ENCODE results near the gene KLF11. TPM values are rescaled to one million over a fixed set of nuclear protein-coding genes. Genes with fewer than 3 reads are reported as not detected.
"Not testable (repeated sequence)": the region's sequence is repeated elsewhere in the genome, so short reads cannot be mapped to it uniquely, and the experiment has no call there.

KLF11 gene
- total RNA-seq, 2 donors from 2014 or later = 9.3 to 13.1 TPM

DNA sequence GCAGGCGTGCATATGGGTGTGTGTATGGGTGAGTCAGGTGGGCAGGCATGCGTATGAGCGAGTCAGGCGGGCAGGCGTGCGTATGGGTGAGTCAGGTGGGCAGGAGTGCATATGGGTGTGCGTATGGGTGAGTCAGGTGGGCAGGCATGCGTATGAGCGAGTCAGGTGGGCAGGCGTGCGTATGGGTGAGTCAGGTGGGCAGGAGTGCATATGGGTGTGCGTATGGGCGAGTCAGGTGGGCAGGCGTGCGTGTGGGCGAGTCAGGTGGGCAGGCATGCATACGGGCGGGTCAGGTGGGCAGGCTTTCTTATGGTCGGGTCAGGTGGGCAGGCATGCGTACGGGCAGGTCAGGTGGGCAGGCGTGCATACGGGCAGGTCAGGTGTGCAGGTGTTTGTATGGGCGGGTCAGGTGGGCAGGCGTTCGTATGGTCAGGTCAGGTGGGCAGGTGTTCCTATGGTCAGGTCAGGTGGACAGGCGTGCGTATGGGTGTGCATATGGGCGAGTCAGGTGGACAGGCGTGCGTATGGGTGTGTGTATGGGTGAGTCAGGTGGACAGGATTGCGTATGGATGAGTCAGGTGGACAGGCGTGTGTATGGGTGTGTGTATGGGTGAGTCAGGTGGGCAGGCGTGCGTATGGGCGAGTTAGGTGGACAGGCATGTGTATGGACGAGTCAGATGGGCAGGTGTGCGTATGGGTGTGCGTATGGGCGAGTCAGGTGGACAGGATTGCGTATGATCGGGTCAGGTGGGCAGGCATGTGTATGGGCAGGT, 28.7 kb upstream of the KLF11 start:
- H3K4me3 Mint-ChIP-seq = no peak overlapping the region
- Histone ChIP-seq H3K4me1 (ENCODE audit: control insufficient read depth, insufficient read depth, low read length) (no peaks in the 10 kb centered on the region), H3K36me3 (ENCODE audit: control insufficient read depth, insufficient read depth, low read length) (no peaks in the 10 kb centered on the region), H3K27me3 (ENCODE audit: control insufficient read depth, insufficient read depth, low read length, poor library complexity, severe bottlenecking) (no peaks in the 10 kb centered on the region), H3K27ac (ENCODE audit: low read depth, low read length) (no peak overlapping the region), H3K9me3 (ENCODE audit: control insufficient read depth, low read length) (no peaks in the 10 kb centered on the region), H3K9ac (ENCODE audit: extremely low read depth, low read length, poor library complexity, severe bottlenecking) (no peak overlapping the region), H3K4me3 (ENCODE audit: low read length) (no peak overlapping the region)
- TF ChIP-seq, protein P1, sequence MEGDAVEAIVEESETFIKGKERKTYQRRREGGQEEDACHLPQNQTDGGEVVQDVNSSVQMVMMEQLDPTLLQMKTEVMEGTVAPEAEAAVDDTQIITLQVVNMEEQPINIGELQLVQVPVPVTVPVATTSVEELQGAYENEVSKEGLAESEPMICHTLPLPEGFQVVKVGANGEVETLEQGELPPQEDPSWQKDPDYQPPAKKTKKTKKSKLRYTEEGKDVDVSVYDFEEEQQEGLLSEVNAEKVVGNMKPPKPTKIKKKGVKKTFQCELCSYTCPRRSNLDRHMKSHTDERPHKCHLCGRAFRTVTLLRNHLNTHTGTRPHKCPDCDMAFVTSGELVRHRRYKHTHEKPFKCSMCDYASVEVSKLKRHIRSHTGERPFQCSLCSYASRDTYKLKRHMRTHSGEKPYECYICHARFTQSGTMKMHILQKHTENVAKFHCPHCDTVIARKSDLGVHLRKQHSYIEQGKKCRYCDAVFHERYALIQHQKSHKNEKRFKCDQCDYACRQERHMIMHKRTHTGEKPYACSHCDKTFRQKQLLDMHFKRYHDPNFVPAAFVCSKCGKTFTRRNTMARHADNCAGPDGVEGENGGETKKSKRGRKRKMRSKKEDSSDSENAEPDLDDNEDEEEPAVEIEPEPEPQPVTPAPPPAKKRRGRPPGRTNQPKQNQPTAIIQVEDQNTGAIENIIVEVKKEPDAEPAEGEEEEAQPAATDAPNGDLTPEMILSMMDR (conservative IDR thresholded peaks at IDR 0.05) = no peak
- DNase-seq = no peak
- no peaks in the 10 kb centered on the region for H3K27me3 Mint-ChIP-seq (ENCODE audit: insufficient read depth)
- no peaks in the 10 kb centered on the region for H3K36me3 Mint-ChIP-seq (ENCODE audit: low read depth)
- no peaks in the 10 kb centered on the region for H3K9me3 Mint-ChIP-seq
- no peaks in the 10 kb centered on the region for H3K4me1 Mint-ChIP-seq
- WGBS, 2 experiments (ENCODE audit: insufficient coverage in 1 of 2, insufficient read length in 1 of 2) = 94% methylated on average over 29 to 42 of the region's 42 CpGs
- H3K27ac Mint-ChIP-seq = no peak overlapping the region

DNA sequence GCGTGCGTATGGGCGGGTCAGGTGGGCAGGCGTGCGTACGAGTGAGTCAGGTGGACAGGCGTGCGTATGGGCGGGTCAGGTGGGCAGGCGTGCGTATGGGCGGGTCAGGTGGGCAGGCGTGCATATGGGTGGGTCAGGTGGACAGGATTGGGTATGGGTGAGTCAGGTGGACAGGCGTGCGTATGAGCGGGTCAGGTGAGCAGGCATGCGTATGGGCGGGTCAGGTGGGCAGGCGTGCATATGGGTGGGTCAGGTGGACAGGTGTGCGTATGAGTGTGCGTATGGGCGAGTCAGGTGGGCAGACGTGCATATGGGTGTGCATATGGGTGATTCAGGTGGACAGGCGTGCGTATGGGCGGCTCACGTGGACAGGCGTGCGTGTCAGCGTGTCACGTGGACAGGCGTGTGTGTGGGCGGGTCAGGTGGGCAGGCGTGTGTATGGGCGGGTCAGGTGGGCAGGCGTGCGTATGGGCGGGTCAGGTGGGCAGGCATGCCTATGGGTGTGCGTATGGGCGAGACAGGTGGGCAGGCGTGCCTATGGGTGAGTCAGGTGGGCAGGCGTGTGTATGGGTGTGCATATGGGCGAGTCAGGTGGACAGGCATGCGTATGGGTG, 27.9 kb upstream of the KLF11 start:
- DNase-seq; H3K4me1 ChIP-seq (ENCODE audit: control insufficient read depth, insufficient read depth, low read length); H3K4me3 Mint-ChIP-seq; H3K36me3 ChIP-seq (ENCODE audit: control insufficient read depth, insufficient read depth, low read length); H3K36me3 Mint-ChIP-seq (ENCODE audit: low read depth); H3K27me3 Mint-ChIP-seq (ENCODE audit: insufficient read depth); H3K27ac Mint-ChIP-seq; H3K9me3 Mint-ChIP-seq; H3K4me3 ChIP-seq (ENCODE audit: low read length); H3K27me3 ChIP-seq (ENCODE audit: control insufficient read depth, insufficient read depth, low read length, poor library complexity, severe bottlenecking); H3K4me1 Mint-ChIP-seq; H3K9ac ChIP-seq (ENCODE audit: extremely low read depth, low read length, poor library complexity, severe bottlenecking); H3K9me3 ChIP-seq (ENCODE audit: control insufficient read depth, low read length); H3K27ac ChIP-seq (ENCODE audit: low read depth, low read length): not testable (repeated sequence)
- WGBS, 2 experiments (ENCODE audit: insufficient coverage in 1 of 2, insufficient read length in 1 of 2) = 92 to 99% methylated on average over 13 to 36 of the region's 44 CpGs

DNA sequence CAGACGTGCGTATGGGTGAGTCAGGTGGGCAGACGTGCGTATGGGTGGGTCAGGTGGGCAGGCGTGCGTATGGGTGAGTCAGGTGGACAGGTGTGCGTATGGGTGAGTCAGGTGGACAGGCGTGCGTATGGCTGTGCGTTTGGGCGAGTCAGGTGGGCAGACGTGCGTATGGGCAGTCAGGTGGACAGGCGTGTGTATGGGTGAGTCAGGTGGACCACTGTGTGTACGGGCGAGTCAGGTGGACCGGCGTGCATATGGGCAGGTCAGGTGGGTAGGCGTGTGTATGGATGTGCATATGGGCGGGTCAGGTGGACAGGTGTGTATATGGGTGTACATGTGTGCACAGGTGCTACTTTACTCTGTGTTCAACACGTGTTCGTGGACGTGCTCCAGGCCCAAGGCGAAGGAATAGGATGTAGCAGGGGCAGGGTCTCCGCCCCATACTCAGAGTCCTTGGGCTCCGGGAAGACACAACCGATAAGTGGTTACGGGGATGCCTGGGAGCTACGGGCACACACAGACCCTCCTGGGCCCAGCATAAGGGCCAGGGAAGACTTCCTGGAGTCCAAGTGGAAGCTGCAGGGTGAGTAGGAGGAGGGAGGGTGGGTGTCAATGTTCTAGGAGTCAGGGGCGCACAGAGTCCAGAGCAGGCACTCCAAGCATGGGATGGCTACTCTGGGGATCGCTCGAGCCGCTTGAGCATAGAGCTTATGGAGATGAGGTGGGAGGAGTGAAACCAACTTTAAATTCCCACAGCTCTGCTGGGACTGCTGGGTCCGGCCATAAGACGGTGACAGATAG, 27.1 kb upstream of the KLF11 start:
- no peaks in the 10 kb centered on the region for H3K36me3 ChIP-seq (ENCODE audit: control insufficient read depth, insufficient read depth, low read length)
- TF ChIP-seq, protein P1 (conservative IDR thresholded peaks at IDR 0.05) = no peak
- no peak overlapping the region for H3K27ac ChIP-seq (ENCODE audit: low read depth, low read length)
- no peaks in the 10 kb centered on the region for H3K4me1 Mint-ChIP-seq
- no peaks in the 10 kb centered on the region for H3K9me3 Mint-ChIP-seq
- no peak overlapping the region for H3K27ac Mint-ChIP-seq
- no peak overlapping the region for H3K9ac ChIP-seq (ENCODE audit: extremely low read depth, low read length, poor library complexity, severe bottlenecking)
- no peak overlapping the region for H3K4me3 ChIP-seq (ENCODE audit: low read length)
- DNase-seq = no peak
- no peaks in the 10 kb centered on the region for H3K36me3 Mint-ChIP-seq (ENCODE audit: low read depth)
- 91 to 94% methylated on average over 29 to 35 of the region's 35 CpGs for WGBS, 2 experiments (ENCODE audit: insufficient coverage in 1 of 2, insufficient read length in 1 of 2)
- no peaks in the 10 kb centered on the region for H3K9me3 ChIP-seq (ENCODE audit: control insufficient read depth, low read length)
- no peaks in the 10 kb centered on the region for H3K4me1 ChIP-seq (ENCODE audit: control insufficient read depth, insufficient read depth, low read length)
- no peak overlapping the region for H3K4me3 Mint-ChIP-seq
- no peaks in the 10 kb centered on the region for H3K27me3 ChIP-seq (ENCODE audit: control insufficient read depth, insufficient read depth, low read length, poor library complexity, severe bottlenecking)
- H3K27me3 Mint-ChIP-seq (ENCODE audit: insufficient read depth) = no peaks in the 10 kb centered on the region
